ENCODE measurements around the gene CAPSL. TPM values are rescaled to one million over a fixed set of nuclear protein-coding genes. Genes with fewer than 3 reads are reported as not detected.
"Not testable (repeated sequence)": the region's sequence is repeated elsewhere in the genome, so short reads cannot be mapped to it uniquely, and the experiment has no call there.

The CAPSL gene
- total and polyA plus RNA-seq, 2 of the 8 experiments (the other 6 are each of a cell fraction or from before 2014, with no cell fraction given): not detected

- WGBS, 2 experiments (ENCODE audit: extremely low coverage in 1 of 2, insufficient coverage in 1 of 2, insufficient read length in 1 of 2, insufficient replicate concordance in 2 of 2, low coverage in 1 of 2, low lambda C conversion rate in 2 of 2, missing lambda C conversion rate in 1 of 2): 85% methylated on average over 5 of the region's 5 CpGs; no CpG with 5 or more reads in 1 of the 2 experiments
- H3K79me2 ChIP-seq (ENCODE audit: control insufficient read depth in 1 of 2, insufficient read depth in 2 of 2, low read length in 2 of 2); H4K5ac ChIP-seq (ENCODE audit: insufficient read length, low read depth, low read length); H4K91ac ChIP-seq (replicated peaks; ENCODE audit: insufficient read length, low read length); H3K23ac ChIP-seq (ENCODE audit: insufficient read length); H2BK20ac ChIP-seq (ENCODE audit: low read length); H2BK12ac ChIP-seq (ENCODE audit: low read depth, low read length); H3K36me3 ChIP-seq (ENCODE audit: control insufficient read depth in 2 of 4, insufficient read depth in 4 of 4, low read length in 3 of 4); H3K14ac ChIP-seq (ENCODE audit: insufficient read length); H3K27ac ChIP-seq (ENCODE audit: low read depth, low read length); H3K27me3 ChIP-seq (replicated peaks in 1 of 4; ENCODE audit: control insufficient read depth in 3 of 4, extremely low read depth in 1 of 4, insufficient read depth in 3 of 4, low read length in 3 of 4); H2AK5ac ChIP-seq (ENCODE audit: low read depth, low read length); H4K20me1 ChIP-seq (replicated peaks in 1 of 2; ENCODE audit: control insufficient read depth in 1 of 2, insufficient read depth in 2 of 2, low read length in 2 of 2); FAIRE-seq; DNase-seq (ENCODE audit: low read depth in 1 of 2, low spot score in 2 of 2); H2BK15ac ChIP-seq (ENCODE audit: low read length); POLR2A ChIA-PET (ENCODE audit: partially characterized antibody); H3K4ac ChIP-seq (replicated peaks; ENCODE audit: insufficient read length, low read depth, low read length); H3K56ac ChIP-seq (replicated peaks; ENCODE audit: insufficient read length, low read depth, low read length); H2BK5ac ChIP-seq (ENCODE audit: low read depth, low read length); H3K79me1 ChIP-seq (ENCODE audit: low read depth, low read length); H3K4me2 ChIP-seq (ENCODE audit: insufficient read depth in 1 of 2, low read depth in 2 of 2, low read length in 2 of 2); H3K9ac ChIP-seq (replicated peaks in 1 of 4; ENCODE audit: extremely low read depth in 1 of 4, low read depth in 3 of 4, low read length in 3 of 4); H4K8ac ChIP-seq (ENCODE audit: extremely low read depth, insufficient read depth, low read length); H3K4me3 ChIP-seq (ENCODE audit: extremely low read depth in 1 of 4, insufficient read depth in 2 of 4, low read depth in 3 of 4, low read length in 4 of 4); H3K23me2 ChIP-seq (ENCODE audit: low read depth, low read length); H2AFZ ChIP-seq (ENCODE audit: low read length); H2BK120ac ChIP-seq (replicated peaks; ENCODE audit: low read depth, low read length); H3K9me3 ChIP-seq (ENCODE audit: insufficient read depth in 2 of 2, low read depth in 1 of 2, low read length in 1 of 2); H3K4me1 ChIP-seq (replicated peaks in 1 of 4; ENCODE audit: control insufficient read depth in 3 of 4, insufficient read depth in 4 of 4, low read length in 3 of 4); H3K18ac ChIP-seq (ENCODE audit: extremely low read depth, low read length): not testable (repeated sequence)
- CTCF ChIA-PET (ENCODE audit: partially characterized antibody): interaction anchor here (0.6 kb wide), 1 partner anchor 1147 kb away, joined by 7 read pairs; no protein-coding TSS in a partner anchor
Measured at GRCh38 chr5:35856186-35856764, 82.1 kb downstream of the CAPSL start.
